Superior temporal gyrus (tissue), 1 donor: ENCODE results near the gene PLET1.
A peak's percentile ranks its signal among the peaks of the same experiment; 100 is the strongest.

ENCODE experiments used
- DNase-seq: peaks from one replicate; pipeline ENCODE4 v3.0.0-alpha.2; 2016; ENCODE audit errors: extremely low spot score

PLET1 gene, protein sequence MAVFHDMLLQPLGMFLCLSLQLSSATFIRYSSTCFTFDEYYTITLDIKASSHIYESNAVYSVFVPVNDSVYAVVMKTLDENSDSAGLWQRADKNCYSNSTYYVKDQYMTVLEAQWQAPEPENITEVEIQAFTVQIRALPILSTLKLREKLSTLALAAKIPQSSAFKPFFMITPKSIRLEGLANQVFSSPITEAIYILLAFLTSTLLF

DNA sequence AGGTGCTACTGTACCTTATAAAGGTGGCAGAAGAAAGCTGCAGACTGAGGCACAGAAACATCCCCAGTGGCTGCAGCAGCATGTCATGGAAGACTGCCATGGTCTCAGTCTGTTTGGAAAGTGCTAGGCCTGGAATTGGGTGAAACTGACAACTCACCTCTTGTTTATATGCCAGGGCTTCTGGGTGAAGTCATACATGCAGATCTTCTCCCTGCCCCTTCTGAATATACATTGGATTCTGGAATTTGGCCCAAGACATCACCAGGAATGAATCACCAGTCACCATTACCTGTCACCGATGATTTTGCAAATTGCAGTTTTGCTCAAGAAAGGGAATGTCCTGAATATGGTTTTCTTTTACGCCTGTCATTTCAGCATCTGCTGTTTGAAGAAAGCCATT lies at the start of gene PLET1:
Gene PLET1 (minus strand): TSS at position 371 of the 400 bp plus-strand sequence. CDS start 271 bp downstream, at position 100.
- no peak for DNase-seq

DNA sequence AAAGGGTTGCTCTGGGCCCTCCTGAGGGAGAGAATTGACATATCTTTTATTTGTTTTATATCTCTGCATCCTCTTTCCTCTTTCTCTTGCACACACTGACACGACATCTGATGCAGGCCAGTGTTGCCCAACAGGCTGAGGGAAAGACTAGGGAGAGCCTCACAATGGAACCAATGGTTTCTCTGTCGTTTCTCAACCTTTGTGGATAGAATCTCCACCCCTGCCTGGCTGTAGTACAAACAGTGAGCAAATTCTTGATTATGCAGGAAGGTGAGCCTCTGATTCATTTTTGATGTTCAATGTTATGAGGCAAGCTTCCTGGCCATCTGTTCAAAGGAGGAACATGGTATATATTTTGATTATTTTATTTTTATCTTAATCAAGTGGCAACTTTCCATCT lies 49.8 kb upstream of the PLET1 start:
- DNase-seq, result no peak

DNA sequence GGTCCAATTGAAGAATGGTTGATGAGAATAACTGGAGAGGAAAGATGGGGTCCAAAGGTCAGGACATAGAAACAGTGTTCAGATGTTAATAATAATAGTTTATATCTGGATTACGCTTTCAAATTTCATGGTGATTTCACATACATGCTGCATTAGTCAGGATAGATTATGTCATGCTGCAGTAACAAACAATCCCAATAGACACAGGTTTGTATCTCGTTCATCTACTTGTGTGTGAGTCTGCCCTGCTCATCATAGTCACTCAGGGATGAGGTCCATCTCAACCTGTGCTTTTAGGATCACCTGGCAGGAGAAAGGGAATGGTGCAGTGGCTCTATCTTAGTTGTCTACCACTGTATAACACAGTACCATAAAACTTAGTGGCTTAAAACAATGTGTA lies 48.0 kb upstream of the PLET1 start:
- no peak for DNase-seq

DNA sequence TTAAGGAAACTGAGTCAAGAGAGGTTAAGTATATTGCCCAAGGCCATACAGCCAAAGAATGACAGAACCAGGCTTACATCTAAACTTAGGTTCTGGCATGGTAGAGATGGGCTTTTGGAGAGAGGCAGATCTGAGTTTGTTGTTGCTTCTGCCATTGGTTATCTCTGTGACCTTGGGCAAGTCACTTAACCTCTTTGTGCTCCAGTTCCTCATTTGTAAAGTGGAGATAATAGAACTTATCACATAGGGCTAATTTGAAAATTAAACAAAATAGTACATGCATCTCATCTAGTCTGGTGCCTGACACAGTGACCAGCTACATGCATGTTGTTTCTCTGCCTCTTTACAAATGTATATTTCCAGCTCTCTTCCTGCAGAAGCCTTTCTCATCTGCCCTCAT lies 47.0 kb upstream of the PLET1 start:
- no peak for DNase-seq

DNA sequence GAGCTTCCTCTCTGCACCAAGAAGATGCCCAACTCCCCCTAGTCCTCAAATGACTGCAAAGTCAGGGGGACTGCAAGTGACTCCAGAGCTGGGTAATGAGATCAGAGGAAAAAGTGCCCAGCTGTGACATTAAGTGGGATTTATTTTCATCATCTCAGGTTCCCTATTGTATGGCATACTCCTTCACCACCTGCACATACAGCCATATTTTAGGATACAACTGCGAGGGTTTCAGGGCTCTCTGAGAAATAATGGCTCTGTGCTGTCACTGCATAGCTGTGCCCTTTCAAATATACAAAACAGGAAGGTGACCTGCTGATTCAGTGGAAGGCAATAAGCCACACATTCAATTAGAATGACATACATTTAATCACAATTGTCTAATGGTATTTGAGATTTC lies 45.6 kb upstream of the PLET1 start:
- no peak for DNase-seq

DNA sequence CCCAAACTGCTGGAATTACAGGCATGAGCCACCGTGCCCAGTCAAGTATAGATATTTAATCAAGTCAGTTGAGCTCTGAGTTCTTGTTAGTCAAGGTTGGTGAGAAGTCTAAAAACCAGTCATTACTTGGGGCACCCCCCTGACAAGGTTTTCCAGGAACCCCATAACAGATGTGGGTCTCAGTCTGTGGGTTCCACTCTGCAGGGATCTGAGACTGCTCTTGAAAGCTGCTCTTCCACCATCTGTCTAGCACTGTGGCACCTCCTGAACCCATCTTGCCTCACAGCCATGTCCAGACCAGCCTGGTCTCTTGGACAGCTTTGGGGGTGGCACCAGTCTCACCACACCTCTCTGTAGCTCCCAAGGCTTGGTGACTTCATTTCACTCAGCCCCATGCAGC lies 44.3 kb upstream of the PLET1 start:
- no peak for DNase-seq

DNA sequence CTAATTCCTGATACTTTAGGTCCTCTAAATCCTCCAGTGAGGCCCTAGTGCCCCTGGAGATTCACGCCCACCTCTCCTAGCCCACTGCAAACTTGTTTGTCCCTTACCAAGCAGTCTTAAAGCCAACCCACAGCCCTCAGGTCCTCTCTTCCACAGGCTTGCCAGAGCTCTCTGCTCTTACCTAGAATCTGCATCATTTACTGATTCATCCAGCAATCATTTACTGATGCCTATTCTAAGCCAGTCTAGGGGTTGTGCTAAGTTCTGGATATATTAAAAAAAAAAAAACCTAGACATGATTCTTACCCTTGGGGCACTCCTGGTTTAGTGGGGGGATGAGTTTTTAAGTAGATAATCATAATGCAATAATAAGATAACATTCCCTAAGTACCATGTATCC lies 43.0 kb upstream of the PLET1 start:
- DNase-seq, result no peak

DNA sequence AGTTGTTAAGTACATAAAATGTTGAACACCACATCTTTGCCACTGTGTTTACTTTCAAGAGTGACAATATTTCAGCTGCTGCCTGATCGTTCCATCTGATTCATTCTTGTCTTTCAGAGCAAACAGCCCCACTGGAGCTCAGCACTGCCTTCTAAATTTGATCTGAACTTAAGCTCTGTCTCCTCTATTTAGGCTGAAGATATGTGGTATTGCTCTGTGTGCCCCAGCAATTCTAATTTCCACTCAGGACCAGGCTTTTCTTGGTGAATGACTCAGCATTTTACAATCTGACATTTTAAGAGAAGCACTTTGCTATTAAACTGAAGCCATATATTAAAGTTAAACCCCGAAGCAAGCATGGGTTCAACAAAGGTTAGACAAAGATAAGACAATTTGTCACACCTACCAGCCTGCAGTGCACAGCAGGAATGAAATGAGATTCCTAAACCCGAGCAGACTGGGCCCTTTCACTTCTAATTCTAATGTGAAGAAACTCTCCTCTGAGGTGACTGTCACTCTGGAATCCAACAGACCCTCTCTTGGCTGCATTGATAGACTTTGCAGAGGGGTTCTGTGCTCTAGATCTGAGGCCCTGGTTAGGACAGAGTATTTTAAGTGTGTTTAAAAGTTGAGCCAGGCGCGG lies 41.7 kb upstream of the PLET1 start:
- DNase-seq, result no peak

DNA sequence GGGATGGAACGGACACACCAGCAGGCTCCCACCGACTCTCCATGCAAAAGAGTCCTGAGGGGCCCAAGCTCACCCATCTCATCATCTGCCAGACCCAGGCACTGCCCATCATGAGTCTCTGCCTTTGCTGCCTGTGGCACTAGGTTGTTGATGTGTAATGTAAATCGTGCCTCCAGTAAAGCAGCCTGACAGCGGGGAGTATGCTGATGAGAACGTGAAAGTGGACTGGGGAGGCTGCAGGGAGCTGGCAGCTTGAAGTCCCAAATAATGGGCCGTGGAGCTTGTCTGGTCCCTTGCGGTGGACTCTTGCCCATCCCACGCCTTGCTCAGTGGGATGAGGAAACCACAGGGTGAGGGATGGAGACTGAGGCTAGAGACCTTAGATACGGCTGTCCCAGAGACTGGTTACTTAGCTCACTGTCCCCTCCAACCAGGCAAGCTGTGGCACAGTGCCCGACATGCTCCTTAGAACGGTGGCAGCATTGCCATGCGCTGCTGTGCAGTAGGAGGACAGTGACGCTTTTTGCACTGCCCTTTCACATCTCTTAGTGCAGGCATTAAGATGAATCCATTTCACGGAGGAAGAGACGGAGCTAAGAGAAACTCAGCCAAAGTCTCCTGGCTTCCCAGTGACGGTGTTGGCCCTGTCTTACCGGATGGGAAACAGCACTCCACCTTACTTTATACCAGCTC lies 39.6 kb upstream of the PLET1 start:
- DNase-seq, result peak; percentile 73

DNA sequence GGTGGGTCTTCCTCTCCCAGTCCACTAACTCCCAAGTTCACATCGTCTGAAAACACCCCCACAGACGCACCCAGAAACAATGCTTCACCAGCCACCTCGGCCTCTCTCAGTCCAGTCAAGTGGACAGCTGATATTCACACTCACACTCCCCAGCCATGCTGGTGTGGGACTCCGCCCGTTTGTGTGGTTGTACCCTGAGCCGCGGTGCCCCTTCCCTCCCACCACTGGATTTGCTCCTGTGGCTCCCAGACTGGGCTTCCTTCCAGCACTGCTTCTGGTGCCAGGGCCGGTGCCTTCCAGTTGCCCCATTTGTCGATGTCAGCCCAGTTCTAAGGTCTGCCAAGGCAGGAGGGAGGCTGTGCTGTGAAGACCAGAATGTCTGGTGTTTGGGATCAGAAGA lies 37.9 kb upstream of the PLET1 start:
- no peak for DNase-seq

DNA sequence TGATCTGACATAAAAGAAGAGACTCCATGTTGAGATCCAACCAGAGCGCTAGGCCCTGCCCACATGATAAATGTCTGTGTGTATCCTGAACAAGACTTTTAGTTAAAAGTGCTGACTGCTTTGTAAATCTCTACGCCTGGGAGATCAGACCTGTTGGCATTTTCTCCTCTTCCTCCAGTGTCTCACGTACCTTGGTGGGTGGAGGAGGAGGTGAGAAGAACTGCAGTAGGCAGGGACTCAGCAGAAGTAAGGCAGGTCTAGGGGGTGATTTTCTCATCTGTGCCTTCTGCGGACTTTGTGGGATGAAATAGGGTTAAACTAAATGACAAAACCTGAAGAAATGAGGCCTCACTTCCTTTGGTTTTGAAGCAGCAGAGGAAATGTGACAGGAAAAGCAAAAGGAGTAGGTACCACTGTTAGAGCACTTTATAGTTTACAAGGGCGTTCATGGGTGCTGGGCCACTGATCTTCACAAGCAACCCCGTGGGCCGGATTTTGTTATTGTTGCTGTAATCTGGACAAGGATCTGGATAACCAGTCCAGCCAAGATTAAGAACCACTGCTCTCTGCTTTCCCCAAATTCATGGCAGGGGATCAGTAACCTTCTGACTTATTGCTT lies 36.7 kb upstream of the PLET1 start:
- no peak for DNase-seq

DNA sequence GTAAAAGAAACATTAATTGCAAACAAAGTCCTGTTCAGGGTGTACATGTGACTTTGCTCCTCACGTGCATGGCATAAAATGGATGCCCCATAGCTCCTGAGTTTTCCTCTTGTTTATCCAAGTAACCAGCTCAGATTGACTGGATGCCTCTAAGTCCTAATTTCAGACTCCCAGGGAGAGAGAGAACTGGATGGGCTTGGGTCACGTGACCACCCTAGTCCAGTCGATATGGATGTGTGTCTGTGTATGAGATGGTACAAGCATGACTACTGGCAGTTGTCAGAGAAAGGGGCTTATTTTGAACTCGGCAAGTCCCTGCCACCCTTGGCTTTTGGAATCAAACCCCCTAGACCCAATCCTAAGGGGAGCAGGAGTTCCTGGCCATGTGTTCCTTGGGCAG lies 35.4 kb upstream of the PLET1 start:
- no peak for DNase-seq

DNA sequence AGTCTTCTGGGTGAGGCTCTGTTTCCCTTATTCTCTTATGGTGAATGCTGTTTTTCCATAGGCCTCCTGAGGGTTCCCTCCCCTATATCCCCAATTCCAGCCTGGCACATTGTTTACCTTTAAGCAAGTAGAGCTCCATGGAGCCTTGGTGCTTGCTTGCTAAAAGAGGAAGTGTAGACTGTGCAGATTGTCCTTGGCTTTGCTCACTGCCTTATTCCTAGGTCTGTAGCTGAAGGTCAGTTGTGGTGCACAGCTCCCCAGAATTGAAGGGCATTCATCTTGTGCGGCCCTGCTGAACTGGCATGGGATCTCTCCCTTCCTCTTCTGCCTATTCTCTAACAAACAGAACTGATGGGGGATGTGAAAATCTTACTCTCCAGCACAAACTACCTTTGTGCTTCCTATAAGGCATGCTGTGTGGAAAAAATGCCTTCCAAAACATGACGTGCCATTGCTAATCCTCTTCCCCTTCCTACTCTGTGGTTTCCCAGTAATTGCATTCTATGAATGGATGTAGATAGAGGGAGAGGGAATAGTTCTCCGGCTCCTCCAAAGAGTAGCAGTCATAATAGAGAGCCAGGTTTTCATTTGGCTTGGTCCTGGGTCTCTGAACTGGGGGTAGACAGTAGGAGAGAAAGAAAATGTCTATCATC lies 34.2 kb upstream of the PLET1 start:
- no peak for DNase-seq

DNA sequence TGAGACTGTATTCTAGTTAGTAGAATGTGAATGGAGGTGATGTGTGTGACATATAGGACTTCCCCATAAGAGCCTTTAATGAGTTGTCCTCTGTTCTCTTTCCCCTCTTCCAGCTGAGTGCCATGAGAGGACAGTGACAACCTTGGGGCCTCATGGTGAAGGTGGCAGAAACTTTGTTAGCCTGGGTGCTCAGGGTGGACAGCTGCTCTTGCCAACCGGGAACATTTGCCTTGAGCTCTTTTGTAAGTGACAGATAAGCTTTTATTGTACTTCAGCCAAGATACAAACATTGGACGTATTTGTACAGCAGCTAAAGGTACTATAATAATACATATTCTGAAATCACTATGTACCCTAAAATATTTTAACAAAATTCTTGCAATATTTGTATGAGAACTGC lies 33.0 kb upstream of the PLET1 start:
- DNase-seq, result no peak

DNA sequence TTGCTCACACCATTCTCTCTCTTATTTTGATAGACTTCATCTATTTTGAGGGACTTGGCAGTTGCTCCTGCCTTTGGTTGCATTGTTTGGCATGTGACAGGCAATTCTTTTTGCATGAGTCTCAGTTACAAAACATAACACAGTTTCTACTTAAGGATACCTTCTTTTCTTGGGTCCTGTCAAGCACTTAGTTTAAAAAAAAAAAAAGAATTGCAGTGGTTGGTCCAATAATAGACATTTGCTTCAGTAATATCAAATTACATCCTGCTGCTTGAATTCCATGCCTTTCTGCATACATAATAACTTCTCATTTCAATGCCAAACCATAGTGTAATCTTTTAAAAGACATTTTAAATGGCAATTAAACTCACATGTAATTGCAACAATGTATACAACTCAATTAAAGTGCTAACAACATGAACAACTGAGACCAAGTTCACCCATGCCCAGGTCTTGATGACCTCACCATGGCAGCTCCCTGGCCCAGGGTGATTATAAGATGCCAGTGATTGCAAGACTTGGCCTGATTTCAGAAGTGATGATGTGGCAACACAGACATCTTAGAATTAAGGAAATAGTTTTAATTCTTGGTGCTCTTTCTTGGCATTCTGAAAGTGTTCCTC lies 32.2 kb upstream of the PLET1 start:
- no peak for DNase-seq

DNA sequence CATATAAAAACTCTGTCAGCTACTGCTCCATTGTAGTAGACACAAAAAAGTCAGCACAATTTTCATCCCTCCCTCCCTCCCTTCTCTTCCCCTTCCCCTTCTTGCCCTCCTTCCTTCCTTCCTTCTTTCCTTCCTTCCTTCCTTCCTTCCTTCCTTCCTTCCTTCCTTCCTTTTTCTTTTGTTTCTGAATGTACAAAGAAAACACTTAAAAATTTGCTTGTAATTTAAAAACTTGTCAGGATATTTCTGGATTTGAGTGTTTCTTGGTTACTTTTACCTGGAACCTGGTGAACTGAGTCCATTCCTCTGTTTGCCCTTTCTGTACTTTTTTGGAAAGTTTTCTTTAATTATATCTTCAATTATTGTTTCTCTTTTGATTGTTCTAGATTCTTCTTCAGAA lies 31.5 kb upstream of the PLET1 start:
- no peak for DNase-seq

DNA sequence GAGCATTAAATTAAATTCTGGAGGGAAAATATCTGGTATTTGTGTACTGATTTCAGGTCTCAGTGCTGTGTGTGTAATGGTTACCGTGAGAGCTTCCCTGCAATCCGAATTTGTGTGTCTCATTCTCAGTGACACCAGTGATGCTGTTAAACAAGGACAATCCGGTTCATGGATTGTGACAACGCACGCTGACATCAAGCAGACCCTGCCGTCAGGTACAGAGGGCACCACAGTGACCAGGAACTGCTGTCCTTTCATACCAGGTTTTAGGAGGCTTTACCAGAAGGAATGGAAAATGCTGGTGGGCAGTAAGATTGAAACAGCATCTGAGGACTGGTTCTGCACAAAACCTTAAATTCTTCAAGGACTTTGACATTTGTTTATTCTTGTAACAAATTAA lies 30.5 kb upstream of the PLET1 start:
- DNase-seq, result no peak

DNA sequence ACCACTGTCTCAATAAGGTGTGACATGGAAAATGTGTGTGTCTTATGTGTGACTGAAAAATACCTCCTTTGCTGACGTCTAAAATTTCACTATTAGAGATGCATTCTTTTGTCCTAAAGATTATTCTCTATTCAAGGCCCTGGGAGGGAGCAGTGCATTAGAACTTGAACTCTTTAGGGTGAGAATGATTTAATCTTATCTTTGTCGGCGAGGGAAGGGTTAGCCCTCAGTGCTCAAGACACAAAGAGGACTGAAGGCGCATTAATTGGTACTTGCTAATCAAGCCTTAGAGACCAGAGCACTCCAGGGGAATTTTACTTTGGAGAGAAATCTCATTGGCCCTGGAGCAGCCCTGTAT lies 29.8 kb upstream of the PLET1 start:
- peak; percentile 34 for DNase-seq

DNA sequence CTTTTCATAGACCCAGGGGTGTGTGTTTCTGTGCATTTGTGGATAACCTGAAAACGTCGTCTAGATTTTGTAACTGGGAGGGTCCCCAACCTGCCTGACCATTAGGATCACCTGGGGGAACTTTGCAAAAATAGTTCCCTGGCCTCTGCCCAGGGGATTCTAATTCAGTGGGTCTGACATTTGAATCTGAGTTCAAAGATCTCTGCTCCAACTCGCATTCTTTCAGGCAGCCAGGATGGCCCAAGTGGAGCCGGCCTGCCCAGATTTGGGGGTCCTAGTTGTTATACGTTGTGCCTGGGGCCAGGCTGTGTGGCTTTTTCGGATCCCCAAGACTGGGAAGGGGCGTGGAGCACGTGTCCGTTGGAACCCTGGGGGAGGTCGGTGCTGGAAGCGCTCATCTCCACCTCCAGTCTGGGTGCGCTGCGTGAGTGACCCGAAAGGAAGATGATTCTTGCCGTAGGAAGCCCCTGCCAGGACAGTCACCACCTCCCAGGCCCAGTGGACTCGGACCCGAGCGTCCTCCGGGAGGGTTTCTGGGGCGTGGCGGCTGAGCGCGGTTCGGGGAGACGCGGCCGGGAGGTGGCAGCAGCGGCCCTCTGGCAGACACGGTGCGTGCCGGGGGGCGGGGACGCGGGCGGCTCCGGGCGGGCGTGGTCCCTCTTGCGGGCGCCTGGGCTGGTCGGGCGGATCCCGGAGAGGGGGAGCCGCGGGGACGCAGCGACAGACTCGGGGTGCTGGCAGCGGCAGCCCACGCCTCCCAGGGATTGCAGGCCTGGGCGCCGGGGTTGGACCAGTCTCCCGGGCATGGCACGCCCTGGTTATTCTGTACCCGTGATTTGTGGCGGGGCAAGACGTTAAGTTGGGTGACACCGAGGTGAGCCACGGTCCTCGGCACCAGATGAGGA lies 29.2 kb upstream of the PLET1 start:
- peak; percentile 73 for DNase-seq

DNA sequence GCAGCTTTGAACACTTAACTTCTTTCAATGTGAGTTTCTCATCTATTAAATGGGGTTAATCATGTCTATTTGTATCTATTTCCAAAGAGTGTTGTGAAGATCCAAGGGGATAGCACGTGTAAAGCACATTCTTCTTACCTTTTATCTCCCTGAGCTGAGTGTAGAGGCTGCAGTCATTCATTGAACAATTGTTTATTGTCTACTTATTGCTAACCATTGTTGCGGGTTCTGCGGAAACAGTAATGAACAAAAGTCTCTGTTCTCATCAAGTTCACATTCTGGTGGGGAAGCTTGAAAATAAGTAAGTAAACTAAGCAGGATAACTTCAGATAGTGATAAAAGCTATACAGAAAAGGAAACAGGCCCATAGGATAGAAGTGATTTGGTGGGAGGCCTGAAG lies 27.4 kb upstream of the PLET1 start:
- DNase-seq, result peak; percentile 74

DNA sequence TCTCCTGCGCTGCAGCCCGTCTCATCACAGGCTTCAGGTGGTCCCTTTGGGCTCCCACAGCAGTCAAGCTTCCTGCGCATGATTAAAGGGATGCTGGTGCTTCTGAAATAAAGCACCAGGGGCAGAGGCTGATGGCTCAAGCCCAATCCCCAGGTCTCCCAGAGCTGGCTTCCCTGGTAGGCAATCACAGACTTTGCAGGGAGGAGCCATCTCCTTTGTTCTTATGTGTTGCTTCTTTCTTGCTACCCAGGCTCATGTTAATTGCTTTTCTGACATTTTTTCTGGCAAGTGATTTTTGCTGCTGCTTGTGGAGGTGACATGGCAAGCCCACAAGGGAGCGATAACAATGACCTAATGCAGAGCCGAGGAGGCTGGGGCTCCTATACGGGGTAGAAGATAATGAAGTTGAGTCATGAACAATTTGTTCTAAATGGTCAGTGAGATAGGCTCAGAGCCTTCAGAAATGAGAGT lies 25.2 kb upstream of the PLET1 start:
- DNase-seq, result no peak
